ENCODE measurements around the gene SH3RF3.
"Not testable (repeated sequence)": the region's sequence is repeated elsewhere in the genome, so short reads cannot be mapped to it uniquely, and the experiment has no call there.

The SH3RF3 gene

GRCh38 chr2:109128616-109129355 lies at the start of gene SH3RF3:
SH3RF3 (plus strand) TSS chr2:109129205.
- DNase-seq: peak; percentile 47

- no peak for DNase-seq
These were observed 49.4 kb upstream of the SH3RF3 start for GRCh38 chr2:109079590-109079989.

DNA sequence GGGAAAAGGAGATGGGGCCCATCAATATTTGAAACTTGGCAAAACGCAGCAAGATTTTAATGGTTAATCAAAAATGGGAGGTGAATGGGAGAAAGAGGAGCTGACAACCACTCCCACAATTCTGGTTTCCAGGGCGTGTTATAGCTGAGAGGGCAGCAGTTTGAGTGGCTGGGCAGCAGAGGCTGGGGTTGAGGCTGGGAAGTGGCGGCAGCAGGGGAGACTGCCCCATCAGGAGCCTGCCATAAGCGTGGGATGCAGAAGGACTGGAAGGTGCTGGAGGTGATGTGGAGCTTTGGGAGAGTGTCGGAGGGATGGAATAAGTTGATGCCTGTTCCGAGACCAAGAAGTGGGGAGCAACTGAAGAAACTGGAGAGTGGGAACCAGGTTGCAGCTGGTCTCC lies 48.9 kb upstream of the SH3RF3 start:
- DNase-seq: no peak

GRCh38 chr2:109080757-109081156 lies 48.2 kb upstream of the SH3RF3 start:
- no peak for DNase-seq

DNA sequence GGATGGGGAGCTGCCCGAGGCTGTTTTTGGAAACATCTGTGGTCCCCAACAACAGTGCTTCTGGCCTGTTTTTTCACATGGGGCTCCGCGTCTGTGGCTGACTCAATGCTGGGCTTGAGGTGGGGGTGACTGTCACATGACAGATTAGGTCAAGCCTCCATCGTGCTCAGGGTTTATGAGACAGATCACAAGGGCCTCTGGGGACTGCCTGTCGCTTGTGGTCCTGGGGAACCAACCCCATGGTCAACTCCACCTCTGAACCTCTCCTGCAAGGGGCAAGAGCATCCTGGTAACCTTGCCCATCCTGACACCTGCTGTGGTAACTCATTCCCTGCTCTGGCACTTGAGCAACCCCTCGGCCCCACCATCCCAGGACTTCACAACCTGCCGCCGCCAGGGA lies 47.6 kb upstream of the SH3RF3 start:
- no peak for DNase-seq

DNA sequence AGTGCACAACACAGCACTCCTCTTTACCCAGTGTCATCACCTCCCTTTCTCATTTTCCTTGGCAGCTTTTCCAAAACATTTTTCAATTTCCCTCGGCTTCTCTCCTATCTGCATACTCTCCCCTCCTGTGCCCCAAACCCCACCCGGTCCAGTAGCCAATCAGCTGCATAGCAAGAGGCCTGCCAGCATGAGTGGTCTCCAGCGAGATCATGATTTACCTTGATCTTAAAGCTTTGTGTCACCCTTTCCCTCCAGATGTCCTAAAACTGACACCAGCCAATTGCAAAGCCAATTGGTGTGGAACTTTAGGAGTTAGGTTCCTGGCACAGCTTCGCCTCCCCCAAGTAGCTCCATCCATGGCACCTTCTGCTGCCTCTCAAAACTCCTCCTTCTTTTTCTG lies 45.2 kb upstream of the SH3RF3 start:
- no peak for DNase-seq

- no peak for DNase-seq
These were observed 44.7 kb upstream of the SH3RF3 start for GRCh38 chr2:109084341-109084740.

- no peak for DNase-seq
These were observed 42.9 kb upstream of the SH3RF3 start for GRCh38 chr2:109085912-109086742.

DNA sequence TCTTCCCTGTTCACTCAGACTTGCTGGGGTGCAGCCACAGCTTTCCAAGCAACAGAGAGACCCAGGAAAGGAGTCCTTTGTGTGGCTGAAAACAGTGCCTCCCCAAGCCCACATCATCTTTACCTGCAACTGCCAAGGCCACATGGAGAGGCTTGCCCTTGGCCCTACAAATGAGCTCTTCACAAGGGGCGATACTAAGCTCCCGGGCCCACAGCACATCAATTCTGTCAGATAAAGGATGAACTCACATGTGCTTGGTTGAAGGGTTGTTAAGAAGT lies 42.3 kb upstream of the SH3RF3 start:
- DNase-seq: no peak

DNA sequence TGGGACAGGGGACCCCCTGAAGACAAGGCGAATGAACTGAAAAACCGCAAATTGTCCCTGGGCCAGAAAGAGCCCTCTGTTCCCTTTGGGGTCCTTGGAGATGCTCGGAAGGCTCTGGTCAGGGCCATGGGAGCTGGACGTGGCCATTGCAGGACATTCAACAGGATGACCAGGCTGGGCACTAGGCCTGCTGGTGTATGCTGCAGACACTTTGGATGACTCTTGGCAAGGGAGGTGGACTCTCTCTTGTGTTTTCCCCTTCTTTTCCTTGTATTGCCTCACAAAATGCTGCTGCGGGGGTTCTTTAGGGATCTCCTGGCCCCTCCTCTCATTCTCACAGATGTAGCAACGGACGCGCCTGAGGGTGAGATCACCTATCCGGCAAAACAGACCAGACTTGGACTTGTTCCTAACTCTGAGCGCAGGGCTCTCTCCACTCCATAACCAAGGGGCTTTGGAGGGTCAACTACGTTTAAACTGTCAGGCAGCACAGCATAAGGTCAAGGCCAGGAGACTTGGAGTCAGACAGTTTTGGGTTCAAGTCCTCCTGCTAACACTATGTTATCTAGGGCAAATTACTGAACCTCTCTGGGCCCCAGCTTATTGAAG lies 41.8 kb upstream of the SH3RF3 start:
- no peak for DNase-seq

DNA sequence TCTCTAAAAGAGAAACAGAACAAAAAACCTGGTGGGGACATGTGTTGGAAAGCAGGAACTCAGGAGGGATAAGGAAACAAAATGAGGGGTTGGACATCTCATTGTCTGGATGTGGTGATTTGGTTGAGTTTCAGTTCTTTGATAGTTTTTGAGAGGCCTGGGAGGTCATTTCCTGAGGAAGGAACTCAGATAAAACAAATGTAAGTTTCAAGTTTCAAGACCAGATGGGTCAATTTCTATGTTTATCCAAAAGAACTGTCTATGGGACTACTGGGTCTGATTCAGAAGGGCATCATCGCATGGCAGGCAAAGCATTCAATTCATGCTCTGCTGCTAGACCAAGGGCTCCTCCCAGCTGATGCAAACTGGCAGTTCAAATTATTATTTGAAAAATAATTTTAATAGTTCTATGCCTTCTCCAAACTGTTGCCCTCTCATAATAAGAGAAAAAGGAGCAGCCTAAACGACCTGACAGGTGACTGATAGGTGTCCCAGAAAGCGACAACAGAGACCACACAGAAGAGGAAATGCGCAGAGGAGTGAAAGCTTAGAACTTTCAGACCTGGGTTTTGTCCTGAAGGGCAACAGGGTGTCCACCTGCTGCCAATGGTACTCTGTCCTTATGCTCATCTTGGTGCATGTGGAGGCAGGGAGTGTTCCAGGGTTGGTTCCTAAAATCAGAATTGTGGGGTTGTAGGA lies 39.3 kb upstream of the SH3RF3 start:
- DNase-seq: no peak

GRCh38 chr2:109091526-109091925 lies 37.5 kb upstream of the SH3RF3 start:
- DNase-seq: no peak

DNA sequence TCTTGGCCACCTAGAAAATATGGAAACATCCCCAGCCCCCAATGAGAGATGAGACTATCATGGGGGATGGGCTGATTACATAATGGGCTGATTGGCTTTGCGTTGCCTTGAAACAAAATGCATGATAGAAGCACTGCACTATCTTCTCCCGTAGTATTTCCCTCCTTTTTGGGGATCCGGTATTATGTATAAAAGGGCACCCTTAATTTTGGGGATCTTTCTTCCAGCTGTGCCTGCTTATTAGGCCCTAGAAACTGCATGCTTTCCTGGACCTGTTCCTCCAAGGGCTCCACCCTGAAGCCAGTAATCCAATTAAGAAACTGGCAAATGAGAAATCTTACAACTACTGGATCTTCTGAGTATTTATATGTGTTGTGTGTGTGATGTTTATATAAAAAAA lies 34.9 kb upstream of the SH3RF3 start:
- DNase-seq: no peak

GRCh38 chr2:109098251-109098920 lies 30.6 kb upstream of the SH3RF3 start:
- DNase-seq: no peak

DNA sequence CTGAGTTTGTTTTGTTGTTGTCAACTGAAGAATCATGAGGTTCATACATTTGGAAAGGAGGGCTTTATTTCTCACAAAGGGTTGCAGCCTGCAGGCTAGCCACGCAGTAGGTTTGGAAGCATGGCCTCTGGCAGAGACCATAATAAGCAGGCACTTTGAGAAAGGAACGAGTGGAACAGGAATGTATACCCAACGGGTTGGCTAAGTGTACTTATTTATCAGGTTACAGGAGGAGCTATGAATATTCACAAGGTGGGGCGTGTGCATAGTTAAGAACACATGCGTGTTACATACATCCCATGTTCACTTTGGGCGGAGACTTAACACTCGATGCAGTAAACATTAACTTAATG lies 30.1 kb upstream of the SH3RF3 start:
- no peak for DNase-seq

- DNase-seq: peak; percentile 52
These were observed 26.3 kb upstream of the SH3RF3 start for GRCh38 chr2:109102588-109103233.

DNA sequence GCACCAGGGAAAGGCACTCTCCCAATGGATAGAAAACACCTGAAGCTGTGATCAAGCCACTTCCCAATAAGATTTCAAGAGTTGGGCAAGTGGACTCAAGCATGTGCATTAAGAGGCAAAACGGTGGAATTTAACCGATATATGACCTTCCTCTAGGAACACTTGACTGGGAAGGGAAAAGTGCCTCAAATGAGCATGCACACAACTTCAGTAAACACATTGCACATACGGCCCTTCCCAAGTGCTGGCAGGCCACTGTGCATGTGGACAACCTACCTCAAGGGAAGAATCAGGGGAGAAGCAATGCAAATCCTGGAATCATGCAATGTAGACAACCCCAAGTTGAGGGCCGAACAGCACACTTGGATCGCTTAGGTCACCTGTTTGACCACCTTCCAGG lies 23.9 kb upstream of the SH3RF3 start:
- DNase-seq: no peak

GRCh38 chr2:109108740-109109139 lies 20.3 kb upstream of the SH3RF3 start:
- DNase-seq: no peak

DNA sequence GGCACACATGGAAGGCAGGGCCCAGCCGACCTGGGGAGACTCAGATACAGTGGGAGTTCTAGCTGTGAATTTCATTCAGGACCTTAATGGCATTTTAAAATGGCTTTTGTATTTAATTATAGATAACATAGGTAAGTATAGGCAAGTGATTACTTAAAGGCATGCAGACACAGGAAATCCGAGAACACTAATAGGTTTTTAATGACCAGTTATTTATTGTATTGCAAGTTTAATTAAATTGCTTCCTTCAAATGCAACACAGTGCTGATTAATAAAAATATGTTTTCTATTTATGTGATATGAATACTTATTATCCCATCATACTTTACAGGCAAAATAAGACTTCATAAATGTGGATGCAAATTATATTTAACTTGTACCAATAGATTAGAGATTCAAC lies 19.7 kb upstream of the SH3RF3 start:
- DNase-seq: no peak

DNA sequence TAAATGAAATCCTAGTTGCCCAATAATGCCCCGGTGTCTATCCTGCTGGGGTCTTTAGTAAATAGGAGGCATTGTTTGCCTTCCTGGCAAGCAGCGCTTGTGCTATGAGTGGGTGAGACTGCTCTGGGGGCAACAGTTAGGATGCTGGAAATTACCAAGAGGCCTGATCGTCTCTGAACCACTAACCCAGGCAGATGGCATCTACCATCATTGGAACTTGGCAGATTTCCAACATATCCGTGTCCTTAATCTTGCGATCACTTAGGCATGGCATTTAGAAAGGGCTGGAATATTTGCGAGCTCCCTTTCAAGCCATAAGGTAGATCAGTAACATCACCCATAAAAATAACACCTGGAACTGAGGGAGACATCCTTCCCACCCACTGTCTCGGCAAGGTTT lies 18.8 kb upstream of the SH3RF3 start:
- DNase-seq: no peak

DNA sequence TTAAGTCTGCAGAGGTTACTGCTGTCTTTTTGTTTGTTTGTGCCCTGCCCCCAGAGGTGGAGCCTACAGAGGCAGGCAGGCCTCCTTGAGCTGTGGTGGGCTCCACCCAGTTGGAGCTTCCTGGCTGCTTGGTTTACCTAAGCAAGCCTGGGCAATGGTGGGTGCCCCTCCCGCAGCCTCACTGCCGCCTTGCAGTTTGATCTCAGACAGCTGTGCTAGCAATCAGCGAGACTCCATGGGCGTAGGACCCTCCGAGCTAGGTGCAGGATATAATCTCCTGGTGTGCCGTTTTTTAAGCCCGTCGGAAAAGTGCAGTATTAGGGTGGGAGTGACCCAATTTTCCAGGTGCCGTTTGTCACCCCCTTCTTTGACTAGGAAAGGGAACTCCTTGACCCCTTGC lies 11.8 kb upstream of the SH3RF3 start:
- DNase-seq: not testable (repeated sequence)

- DNase-seq: no peak
These were observed 11.2 kb upstream of the SH3RF3 start for GRCh38 chr2:109117780-109118179.

- no peak for DNase-seq
These were observed 10.7 kb upstream of the SH3RF3 start for GRCh38 chr2:109118321-109118720.

Measured in CD4-positive, alpha-beta T cell treated with Interleukin-6 for 4 hours (primary cell).